ENCODE measurements around the gene IFITM10.

Gene IFITM10

DNA sequence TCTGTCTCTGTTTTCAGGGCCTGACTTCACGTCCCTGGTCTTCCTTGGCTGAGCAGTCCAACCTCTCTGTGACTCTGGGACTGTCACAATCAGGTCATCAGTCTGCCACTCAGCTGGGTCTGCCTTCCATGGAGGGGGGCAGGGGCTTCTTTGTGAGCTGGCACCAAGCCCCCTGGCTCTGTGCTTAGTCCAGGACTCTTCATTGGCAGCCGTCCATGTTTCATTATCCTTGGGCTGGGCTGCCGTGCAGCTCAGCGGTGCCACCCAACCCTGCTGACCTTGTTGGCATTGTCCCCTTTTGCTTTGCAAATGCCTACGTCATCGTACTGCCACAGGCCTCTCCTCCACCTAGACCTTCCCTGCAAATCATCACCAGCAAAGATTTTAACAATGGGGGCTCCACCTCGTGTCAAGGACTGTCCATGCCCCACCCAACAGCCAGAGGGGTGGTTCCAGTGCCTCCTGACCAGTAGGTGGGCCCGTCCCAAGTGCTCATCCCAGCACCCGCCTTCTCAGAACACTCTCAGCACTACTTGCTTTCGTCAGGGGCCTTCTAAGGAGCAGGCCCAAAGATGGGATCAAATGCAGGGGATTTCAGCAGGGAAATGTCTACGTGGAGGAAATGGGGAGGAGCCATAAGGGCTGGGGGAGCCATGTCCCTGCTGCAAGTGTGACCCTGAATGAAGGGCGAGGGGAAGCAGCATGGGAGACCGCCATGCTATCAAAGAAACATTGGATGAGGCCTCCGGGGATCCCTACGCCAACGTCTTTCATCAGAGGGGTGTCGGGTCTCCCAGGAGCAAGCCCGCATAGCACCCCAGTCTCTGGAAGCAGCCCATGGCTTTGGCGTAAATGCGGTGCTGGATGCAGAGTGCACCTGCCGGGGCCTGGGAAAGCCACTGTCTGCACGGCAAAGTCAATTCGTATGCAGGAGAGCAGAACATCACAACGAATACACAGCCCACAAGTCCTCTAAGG is 35.2 kb downstream of the IFITM10 start:
- ChIA-PET CTCF (interaction anchor here (0.5 kb wide), 1 partner anchor 573 kb away, joined by 4 read pairs; no protein-coding TSS in a partner anchor), POLR2A (no interaction called here)
- no peak for DNase-seq (ENCODE audit: extremely low spot score)
- TF ChIP-seq FOXK2 (IDR thresholded peaks at IDR 0.05), result no peak
- TF ChIP-seq NFRKB (IDR thresholded peaks at IDR 0.05), result no peak
- no peak for TF ChIP-seq LEF1 (IDR thresholded peaks at IDR 0.05; ENCODE audit: borderline replicate concordance)
- no peak for TF ChIP-seq SUZ12 (IDR thresholded peaks at IDR 0.05)

DNA sequence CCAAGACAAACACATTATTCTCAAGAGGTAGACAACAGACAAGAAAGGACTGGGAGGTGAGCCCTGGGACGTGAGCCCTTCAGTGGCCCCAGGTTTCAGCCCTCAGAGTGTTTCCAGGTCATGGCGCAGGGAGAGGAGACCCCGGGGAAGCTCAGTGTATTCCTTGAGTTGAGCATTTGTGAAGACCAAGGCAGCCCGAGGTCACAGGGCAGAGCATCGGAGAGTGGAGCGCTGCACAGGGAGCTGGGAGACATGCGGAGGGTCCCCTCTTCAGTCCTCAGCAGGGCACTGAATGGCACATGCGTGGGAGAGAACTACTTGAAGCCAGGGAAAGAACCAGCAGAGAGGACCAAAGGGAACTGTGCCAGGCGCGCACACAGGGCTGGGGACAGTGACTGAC is 41.7 kb downstream of the IFITM10 start:
- ChIA-PET POLR2A (no interaction called here), CTCF (no interaction called here)
- TF ChIP-seq TARDBP (IDR thresholded peaks at IDR 0.05) (no peak), SP1 (IDR thresholded peaks at IDR 0.05) (no peak), L3MBTL2 (conservative IDR thresholded peaks at IDR 0.05) (no peak), FOXM1 (IDR thresholded peaks at IDR 0.05; ENCODE audit: borderline replicate concordance) (no peak), ELF4 (IDR thresholded peaks at IDR 0.05) (no peak), FOXK2 (IDR thresholded peaks at IDR 0.05) (no peak)
- DNase-seq (ENCODE audit: extremely low spot score), result no peak

DNA sequence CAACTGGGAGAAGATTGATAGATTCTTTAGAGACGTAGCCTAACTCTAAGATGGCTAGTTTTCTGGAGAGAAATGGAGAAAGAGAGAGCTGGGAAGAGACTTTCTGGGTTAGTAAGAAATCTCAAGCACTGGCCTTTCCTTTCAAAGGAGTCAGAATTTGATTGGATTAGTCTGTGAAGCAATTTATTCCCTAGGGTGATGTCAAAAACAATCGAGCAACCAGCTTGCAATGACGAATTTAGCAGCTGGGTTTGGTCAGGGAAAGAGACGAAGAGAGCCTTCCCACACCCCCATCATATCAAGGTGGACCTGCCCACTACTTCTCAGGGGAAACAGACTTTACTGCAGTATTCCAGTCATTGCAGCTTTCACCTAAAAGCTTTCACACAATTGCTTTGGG is 42.6 kb downstream of the IFITM10 start:
- CTCF ChIA-PET, result interaction anchor here (0.8 to 1.6 kb wide), 2 partner anchors 14 to 125 kb away, joined by 3 to 7 read pairs; no protein-coding TSS in a partner anchor

DNA sequence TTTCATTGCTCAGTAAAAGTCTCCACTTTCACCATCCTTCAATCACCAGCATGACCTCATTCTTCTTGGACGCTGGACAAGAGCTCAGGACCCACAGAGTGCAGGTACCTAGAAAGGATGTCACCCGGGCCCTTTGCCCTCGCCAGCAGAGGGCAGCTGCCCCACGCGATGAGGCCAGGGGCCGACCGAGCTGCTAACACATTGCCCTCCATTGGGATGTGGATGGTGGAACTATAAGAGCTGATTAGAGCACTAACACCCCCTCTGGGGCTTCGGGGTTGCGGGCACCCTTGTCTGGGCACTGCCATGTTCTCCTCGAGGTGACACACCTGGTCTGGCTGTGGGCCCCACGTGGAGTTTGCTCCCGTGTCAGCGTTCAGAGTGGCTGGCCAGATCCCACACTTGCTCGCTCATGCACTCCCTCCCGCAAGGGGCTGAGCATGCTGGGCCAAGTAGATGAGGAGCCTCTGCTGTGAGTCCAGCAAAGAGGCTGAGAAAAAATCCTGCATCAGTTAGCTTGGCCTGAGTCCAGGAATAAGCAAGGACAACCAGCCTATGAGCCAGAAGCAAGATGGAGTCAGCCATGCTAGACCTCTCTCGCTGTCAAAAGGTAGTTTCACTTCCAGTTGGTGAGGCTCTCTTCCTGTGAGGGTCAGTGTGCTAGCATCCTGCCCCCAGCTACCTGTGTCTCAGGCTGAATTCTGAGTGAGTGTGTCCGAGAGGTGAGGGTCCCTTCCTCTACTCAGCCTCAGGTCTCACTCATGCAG is 43.6 kb downstream of the IFITM10 start:
- ChIA-PET CTCF (interaction anchor here (0.6 to 1.6 kb wide), 2 partner anchors 110 to 126 kb away, joined by 3 to 7 read pairs; no protein-coding TSS in a partner anchor), POLR2A (no interaction called here)
- DNase-seq (ENCODE audit: extremely low spot score), result no peak
- TF ChIP-seq FOXK2 (IDR thresholded peaks at IDR 0.05) (no peak), ZNF384 (IDR thresholded peaks at IDR 0.05) (no peak), FOXM1 (IDR thresholded peaks at IDR 0.05; ENCODE audit: borderline replicate concordance) (no peak), L3MBTL2 (conservative IDR thresholded peaks at IDR 0.05) (no peak), HDGF (IDR thresholded peaks at IDR 0.05; ENCODE audit: borderline replicate concordance) (no peak), ELF4 (IDR thresholded peaks at IDR 0.05) (no peak), CTBP1 (IDR thresholded peaks at IDR 0.05; ENCODE audit: borderline replicate concordance) (no peak), TARDBP (IDR thresholded peaks at IDR 0.05) (no peak), BHLHE40 (IDR thresholded peaks at IDR 0.05; ENCODE audit: borderline replicate concordance) (no peak), LEF1 (IDR thresholded peaks at IDR 0.05; ENCODE audit: borderline replicate concordance) (no peak), FOXA1 (IDR thresholded peaks at IDR 0.05) (no peak), ARNT (IDR thresholded peaks at IDR 0.05) (no peak), SUZ12 (IDR thresholded peaks at IDR 0.05) (no peak), NFRKB (IDR thresholded peaks at IDR 0.05) (no peak), SP1 (IDR thresholded peaks at IDR 0.05) (no peak)
- TF ChIP-seq, protein P1, sequence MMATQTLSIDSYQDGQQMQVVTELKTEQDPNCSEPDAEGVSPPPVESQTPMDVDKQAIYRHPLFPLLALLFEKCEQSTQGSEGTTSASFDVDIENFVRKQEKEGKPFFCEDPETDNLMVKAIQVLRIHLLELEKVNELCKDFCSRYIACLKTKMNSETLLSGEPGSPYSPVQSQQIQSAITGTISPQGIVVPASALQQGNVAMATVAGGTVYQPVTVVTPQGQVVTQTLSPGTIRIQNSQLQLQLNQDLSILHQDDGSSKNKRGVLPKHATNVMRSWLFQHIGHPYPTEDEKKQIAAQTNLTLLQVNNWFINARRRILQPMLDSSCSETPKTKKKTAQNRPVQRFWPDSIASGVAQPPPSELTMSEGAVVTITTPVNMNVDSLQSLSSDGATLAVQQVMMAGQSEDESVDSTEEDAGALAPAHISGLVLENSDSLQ (IDR thresholded peaks at IDR 0.05), result no peak

More for the DNA sequence above, 42.6 kb downstream of the IFITM10 start:
- no peak for DNase-seq (ENCODE audit: extremely low spot score)
- POLR2A ChIA-PET, result no interaction called here
- TF ChIP-seq SP1 (IDR thresholded peaks at IDR 0.05) (no peak), BHLHE40 (IDR thresholded peaks at IDR 0.05; ENCODE audit: borderline replicate concordance) (no peak), CTBP1 (IDR thresholded peaks at IDR 0.05; ENCODE audit: borderline replicate concordance) (no peak), FOXM1 (IDR thresholded peaks at IDR 0.05; ENCODE audit: borderline replicate concordance) (no peak), ELF4 (IDR thresholded peaks at IDR 0.05) (no peak), FOXK2 (IDR thresholded peaks at IDR 0.05) (no peak), SUZ12 (IDR thresholded peaks at IDR 0.05) (no peak), TARDBP (IDR thresholded peaks at IDR 0.05) (no peak), LEF1 (IDR thresholded peaks at IDR 0.05; ENCODE audit: borderline replicate concordance) (no peak)

DNA sequence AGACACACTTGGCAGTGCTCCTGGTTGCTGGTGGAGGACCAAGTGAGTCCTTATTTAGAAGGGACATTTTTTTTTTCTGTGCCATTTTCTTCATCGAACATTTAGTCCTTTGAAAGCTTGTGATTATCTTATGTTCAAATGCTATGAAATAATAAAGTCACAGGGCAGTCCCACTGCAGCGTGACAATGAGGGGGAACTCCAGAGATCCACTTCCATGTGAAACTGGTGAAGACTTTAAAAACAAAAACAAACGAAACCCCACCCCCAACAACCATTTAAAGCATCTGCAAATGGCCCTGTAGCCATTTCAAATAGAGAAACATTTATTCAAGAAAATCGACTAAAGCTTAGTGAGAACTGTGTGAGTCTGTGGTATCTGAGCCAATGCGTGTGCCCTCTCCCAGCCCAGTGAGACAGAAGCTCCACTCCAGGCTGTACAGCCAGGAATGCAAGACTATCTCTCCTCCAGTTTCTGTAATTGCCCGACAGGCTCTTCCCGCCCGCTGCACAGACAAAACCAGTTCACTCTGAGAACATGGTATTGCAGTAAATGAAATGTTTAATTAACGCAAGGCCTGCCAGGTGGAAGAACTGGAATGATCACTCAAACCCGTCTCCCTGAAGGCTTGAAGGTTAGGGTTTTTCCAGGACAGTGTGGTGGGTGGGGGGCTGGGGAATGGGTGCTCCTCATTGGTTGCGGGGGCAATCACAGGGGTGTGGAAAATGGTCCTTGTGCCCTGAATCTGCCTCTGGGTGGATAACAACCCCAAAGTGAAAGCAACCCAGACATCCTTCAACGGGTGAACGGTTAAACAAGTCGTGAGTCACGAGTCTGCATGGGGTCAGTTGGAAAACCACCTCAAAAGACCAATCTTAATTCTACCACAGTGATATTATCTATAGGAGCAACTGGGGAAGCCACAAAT is 45.0 kb downstream of the IFITM10 start:
- ChIA-PET POLR2A (no interaction called here), CTCF (no interaction called here)
- TF ChIP-seq FOXM1 (IDR thresholded peaks at IDR 0.05; ENCODE audit: borderline replicate concordance) (no peak), TARDBP (IDR thresholded peaks at IDR 0.05) (no peak), ELF4 (IDR thresholded peaks at IDR 0.05) (no peak), BHLHE40 (IDR thresholded peaks at IDR 0.05; ENCODE audit: borderline replicate concordance) (no peak), HDGF (IDR thresholded peaks at IDR 0.05; ENCODE audit: borderline replicate concordance) (no peak), L3MBTL2 (conservative IDR thresholded peaks at IDR 0.05) (no peak), FOXK2 (IDR thresholded peaks at IDR 0.05) (no peak), NFRKB (IDR thresholded peaks at IDR 0.05) (no peak), FOXA1 (IDR thresholded peaks at IDR 0.05) (no peak), ZNF384 (IDR thresholded peaks at IDR 0.05) (no peak), ARNT (IDR thresholded peaks at IDR 0.05) (no peak), SP1 (IDR thresholded peaks at IDR 0.05) (no peak), LEF1 (IDR thresholded peaks at IDR 0.05; ENCODE audit: borderline replicate concordance) (no peak), SUZ12 (IDR thresholded peaks at IDR 0.05) (no peak)
- TF ChIP-seq, protein P1 (IDR thresholded peaks at IDR 0.05), result no peak
- DNase-seq (ENCODE audit: extremely low spot score), result no peak

Measured in HEK293T (cell line).